ENCODE data around the gene PPRC1.

The PPRC1 gene

GRCh38 chr10:102150970-102151773 lies 18.3 kb downstream of the PPRC1 start:
- DNase-seq (no peak), ATAC-seq (no peak)
- Mint-ChIP-seq H3K27ac (peak overlapping the region; percentile 100), H3K27me3 (peaks cover 2% of the 10 kb centered on the region), H3K4me1 (peaks cover 48% of the 10 kb centered on the region), H3K9me3 (no peaks in the 10 kb centered on the region), H3K36me3 (ENCODE audit: low read depth) (peaks cover 80% of the 10 kb centered on the region), H3K4me3 (peak overlapping the region; percentile 100)

GRCh38 chr10:102151774-102152544 lies 19.1 kb downstream of the PPRC1 start, which contains the start of gene NOLC1:
Gene NOLC1 (plus strand): TSS chr10:102152389. CDS start chr10:102152411, 22 bp downstream.
- H3K27me3 Mint-ChIP-seq: peaks cover 2% of the 10 kb centered on the region
- H3K27ac Mint-ChIP-seq: peak within 1 kb of the TSS; percentile 100
- H3K4me1 Mint-ChIP-seq: peaks cover 56% of the 10 kb centered on the region
- ATAC-seq: peak; percentile 95
- peak within 1 kb of the TSS; percentile 100 for H3K4me3 Mint-ChIP-seq
- peaks cover 85% of the 10 kb centered on the region for H3K36me3 Mint-ChIP-seq (ENCODE audit: low read depth)
- DNase-seq: peak; percentile 100
- no peaks in the 10 kb centered on the region for H3K9me3 Mint-ChIP-seq

GRCh38 chr10:102152545-102152890 lies 19.7 kb downstream of the PPRC1 start:
- Mint-ChIP-seq H3K27me3 (peaks cover 2% of the 10 kb centered on the region), H3K4me1 (peaks cover 61% of the 10 kb centered on the region), H3K36me3 (ENCODE audit: low read depth) (peaks cover 85% of the 10 kb centered on the region), H3K27ac (peak overlapping the region; percentile 100), H3K4me3 (peak overlapping the region; percentile 100), H3K9me3 (no peaks in the 10 kb centered on the region)
- peak; percentile 50 for DNase-seq
- ATAC-seq: peak; percentile 26

GRCh38 chr10:102153093-102153620 lies 20.3 kb downstream of the PPRC1 start:
- H3K9me3 Mint-ChIP-seq: no peaks in the 10 kb centered on the region
- ATAC-seq (no peak), DNase-seq (no peak)
- H3K27me3 Mint-ChIP-seq: peaks cover 2% of the 10 kb centered on the region
- peak overlapping the region; percentile 100 for H3K27ac Mint-ChIP-seq
- H3K36me3 Mint-ChIP-seq (ENCODE audit: low read depth): peaks cover 85% of the 10 kb centered on the region
- peaks cover 63% of the 10 kb centered on the region for H3K4me1 Mint-ChIP-seq
- peak overlapping the region; percentile 100 for H3K4me3 Mint-ChIP-seq

DNA sequence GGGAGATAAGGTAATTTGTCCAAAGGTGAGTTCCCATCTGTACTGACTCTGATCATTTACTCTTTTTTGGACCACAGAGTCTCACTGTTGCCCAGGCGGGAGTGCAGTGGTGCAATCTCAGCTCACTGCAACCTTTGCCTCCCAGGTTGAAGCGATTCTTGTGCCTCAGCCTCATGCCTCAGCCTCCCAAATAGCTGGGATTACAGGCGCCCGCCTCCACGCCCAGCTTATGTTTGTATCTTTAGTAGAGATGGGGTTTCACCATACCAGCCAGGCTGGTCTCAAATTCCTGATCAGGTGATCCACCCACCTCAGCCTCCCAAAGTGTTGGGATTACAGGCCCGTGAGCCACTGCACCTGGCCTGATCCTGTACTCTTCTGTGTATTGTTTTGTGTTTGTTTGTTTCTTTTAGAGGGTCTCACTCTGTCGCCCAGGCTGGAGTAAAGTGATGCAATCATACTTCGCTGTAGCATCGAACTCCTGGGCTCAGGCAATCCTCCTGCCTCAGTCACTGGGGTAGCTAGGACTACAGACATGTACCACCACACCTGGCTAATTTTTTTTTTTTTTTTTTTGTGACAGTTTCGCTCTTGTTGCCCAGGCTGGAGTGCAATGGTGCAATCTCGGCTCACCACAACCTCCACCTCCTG lies 21.8 kb downstream of the PPRC1 start:
- peaks cover 2% of the 10 kb centered on the region for H3K27me3 Mint-ChIP-seq
- H3K27ac Mint-ChIP-seq: peak overlapping the region; percentile 82
- DNase-seq (no peak), ATAC-seq (no peak)
- peaks cover 68% of the 10 kb centered on the region for H3K4me1 Mint-ChIP-seq
- peak overlapping the region; percentile 100 for H3K4me3 Mint-ChIP-seq
- H3K36me3 Mint-ChIP-seq (ENCODE audit: low read depth): peaks cover 84% of the 10 kb centered on the region
- H3K9me3 Mint-ChIP-seq: no peaks in the 10 kb centered on the region

DNA sequence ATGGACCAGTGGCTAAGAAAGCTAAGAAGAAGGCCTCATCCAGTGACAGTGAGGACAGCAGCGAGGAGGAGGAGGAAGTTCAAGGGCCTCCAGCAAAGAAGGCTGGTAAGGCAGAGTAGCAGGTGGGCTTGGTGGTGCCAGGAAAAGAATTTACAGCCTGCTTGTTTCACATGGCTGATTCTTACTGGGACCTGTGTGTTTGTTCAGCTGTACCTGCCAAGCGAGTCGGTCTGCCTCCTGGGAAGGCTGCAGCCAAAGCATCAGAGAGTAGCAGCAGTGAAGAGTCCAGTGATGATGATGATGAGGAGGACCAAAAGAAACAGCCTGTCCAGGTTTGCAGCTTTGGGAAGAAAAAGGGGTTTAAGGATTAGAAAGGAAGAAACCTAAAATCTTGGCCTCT lies 24.4 kb downstream of the PPRC1 start:
- Mint-ChIP-seq H3K27ac (peak overlapping the region; percentile 82), H3K4me3 (peak overlapping the region; percentile 49), H3K9me3 (no peaks in the 10 kb centered on the region), H3K36me3 (ENCODE audit: low read depth) (peaks cover 92% of the 10 kb centered on the region), H3K27me3 (peaks cover under 1% of the 10 kb centered on the region), H3K4me1 (peaks cover 59% of the 10 kb centered on the region)
- DNase-seq (no peak), ATAC-seq (no peak)

- Mint-ChIP-seq H3K27ac (peak overlapping the region; percentile 42), H3K9me3 (no peaks in the 10 kb centered on the region), H3K4me3 (no peak overlapping the region), H3K4me1 (peaks cover 46% of the 10 kb centered on the region), H3K27me3 (no peaks in the 10 kb centered on the region), H3K36me3 (ENCODE audit: low read depth) (peaks cover 93% of the 10 kb centered on the region)
- ATAC-seq (no peak), DNase-seq (no peak)
These were observed 26.3 kb downstream of the PPRC1 start for GRCh38 chr10:102159051-102159597.

DNA sequence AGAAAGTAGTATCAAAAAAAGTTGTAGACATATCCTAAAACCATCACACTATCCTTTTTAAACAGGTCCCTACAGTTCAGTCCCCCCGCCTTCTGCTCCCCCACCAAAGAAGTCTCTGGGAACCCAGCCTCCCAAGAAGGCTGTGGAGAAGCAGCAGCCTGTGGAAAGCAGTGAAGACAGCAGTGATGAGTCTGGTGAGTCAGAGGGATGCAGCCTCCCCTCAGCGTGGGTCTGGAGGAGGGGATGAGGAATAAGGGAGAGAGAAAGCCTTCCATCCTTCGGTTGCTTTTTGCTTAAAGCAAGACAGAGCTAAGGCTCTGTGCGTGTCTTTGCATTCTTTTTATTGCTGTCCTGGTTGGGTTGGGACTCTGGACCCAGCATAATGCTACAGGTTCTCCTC lies 27.0 kb downstream of the PPRC1 start:
- H3K36me3 Mint-ChIP-seq (ENCODE audit: low read depth): peaks cover 86% of the 10 kb centered on the region
- DNase-seq: no peak
- H3K9me3 Mint-ChIP-seq: no peaks in the 10 kb centered on the region
- no peaks in the 10 kb centered on the region for H3K27me3 Mint-ChIP-seq
- ATAC-seq: peak; percentile 22
- H3K27ac Mint-ChIP-seq: peak overlapping the region; percentile 18
- H3K4me1 Mint-ChIP-seq: peaks cover 39% of the 10 kb centered on the region
- no peak overlapping the region for H3K4me3 Mint-ChIP-seq

- ATAC-seq: no peak
- Mint-ChIP-seq H3K4me3 (no peak overlapping the region), H3K36me3 (ENCODE audit: low read depth) (peaks cover 53% of the 10 kb centered on the region), H3K4me1 (peaks cover 10% of the 10 kb centered on the region), H3K27ac (no peak overlapping the region), H3K9me3 (no peaks in the 10 kb centered on the region), H3K27me3 (no peaks in the 10 kb centered on the region)
- DNase-seq: no peak
These were observed 30.6 kb downstream of the PPRC1 start for GRCh38 chr10:102163342-102163989.

DNA sequence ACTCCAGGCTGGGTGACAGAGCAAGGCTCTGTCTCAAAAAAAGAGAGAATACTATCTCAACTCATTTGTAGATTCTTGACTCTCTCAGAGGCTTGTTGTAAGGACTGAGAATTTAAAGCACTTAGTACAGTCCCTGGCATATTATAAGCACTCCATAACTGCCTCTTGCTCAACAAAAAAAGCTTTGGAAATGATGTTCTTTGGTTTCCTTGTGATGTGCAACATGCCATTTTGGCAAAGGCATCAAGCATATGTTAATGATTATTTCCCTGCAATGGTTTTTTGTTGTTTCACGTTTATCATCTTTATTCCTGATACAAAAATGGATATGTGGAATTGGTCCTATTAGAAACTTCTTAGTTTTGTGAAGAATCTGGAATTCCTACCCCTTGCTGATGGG lies 35.0 kb downstream of the PPRC1 start:
- no peak overlapping the region for H3K27ac Mint-ChIP-seq
- DNase-seq (no peak), ATAC-seq (no peak)
- no peak overlapping the region for H3K4me3 Mint-ChIP-seq
- no peaks in the 10 kb centered on the region for H3K27me3 Mint-ChIP-seq
- peaks cover 7% of the 10 kb centered on the region for H3K4me1 Mint-ChIP-seq
- H3K9me3 Mint-ChIP-seq: no peaks in the 10 kb centered on the region
- peaks cover 16% of the 10 kb centered on the region for H3K36me3 Mint-ChIP-seq (ENCODE audit: low read depth)

DNA sequence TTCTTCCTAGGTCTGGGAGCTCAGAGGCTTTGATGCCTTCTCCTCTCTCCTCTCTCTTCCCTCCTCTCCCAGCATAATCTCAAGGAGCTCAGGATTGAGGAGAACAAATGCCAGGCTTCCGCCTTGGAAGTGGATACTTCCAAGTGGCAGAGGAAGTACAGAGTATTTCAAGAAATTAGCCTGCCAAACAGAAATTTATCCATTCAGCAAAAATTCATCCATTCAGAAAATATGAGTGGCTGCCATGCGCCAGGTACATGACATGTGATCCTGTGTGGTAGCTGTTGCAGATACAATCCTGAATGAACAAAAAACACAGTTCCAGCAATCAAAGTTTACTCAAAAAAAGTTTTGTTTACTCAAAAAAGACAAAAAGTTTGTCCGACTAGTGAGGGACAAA lies 37.8 kb downstream of the PPRC1 start:
- DNase-seq: no peak
- Mint-ChIP-seq H3K27ac (no peak overlapping the region), H3K4me3 (no peak overlapping the region), H3K9me3 (no peaks in the 10 kb centered on the region), H3K36me3 (ENCODE audit: low read depth) (peaks cover under 1% of the 10 kb centered on the region), H3K4me1 (peaks cover 7% of the 10 kb centered on the region), H3K27me3 (peaks cover 1% of the 10 kb centered on the region)
- no peak for ATAC-seq

GRCh38 chr10:102172288-102172687 lies 39.4 kb downstream of the PPRC1 start:
- no peaks in the 10 kb centered on the region for H3K9me3 Mint-ChIP-seq

GRCh38 chr10:102175415-102175814 lies 42.6 kb downstream of the PPRC1 start:
- H3K4me3 Mint-ChIP-seq: no peak overlapping the region
- H3K36me3 Mint-ChIP-seq (ENCODE audit: low read depth): no peaks in the 10 kb centered on the region
- H3K27me3 Mint-ChIP-seq: peaks cover 1% of the 10 kb centered on the region
- no peak for DNase-seq
- H3K4me1 Mint-ChIP-seq: no peaks in the 10 kb centered on the region
- H3K27ac Mint-ChIP-seq: no peak overlapping the region
- H3K9me3 Mint-ChIP-seq: no peaks in the 10 kb centered on the region
- ATAC-seq: no peak

More at GRCh38 chr10:102172288-102172687, 39.4 kb downstream of the PPRC1 start:
- ATAC-seq (no peak), DNase-seq (no peak)
- Mint-ChIP-seq H3K27me3 (peaks cover 1% of the 10 kb centered on the region), H3K4me1 (peaks cover 7% of the 10 kb centered on the region), H3K4me3 (no peak overlapping the region), H3K27ac (no peak overlapping the region), H3K36me3 (ENCODE audit: low read depth) (no peaks in the 10 kb centered on the region)

- Mint-ChIP-seq H3K4me1 (peaks cover 7% of the 10 kb centered on the region), H3K36me3 (ENCODE audit: low read depth) (peaks cover 2% of the 10 kb centered on the region), H3K4me3 (no peak overlapping the region), H3K27ac (no peak overlapping the region), H3K27me3 (peaks cover 2% of the 10 kb centered on the region), H3K9me3 (peaks cover 11% of the 10 kb centered on the region)
- ATAC-seq (no peak), DNase-seq (no peak)
These were observed 51.8 kb downstream of the PPRC1 start for GRCh38 chr10:102184606-102185005.

All from activated naive CD8-positive, alpha-beta T cell treated with anti-CD3 and anti-CD28 coated beads, Interleukin-2, amount 50 U/mL, for 24 hours (primary cell).